Fibroblast of lung (primary cell): ENCODE results near the gene FBXO40. TPM values are rescaled to one million over a fixed set of nuclear protein-coding genes. Genes with fewer than 3 reads are reported as not detected.

Experiments
- DNase-seq, 2 donors: peaks; one replicate each; pipeline versions ENCODE4 v3.0.0 to v3.0.0-alpha.2; 2010; ENCODE audit warnings: low read depth in 2 of 2
- H2AFZ ChIP-seq: 2 replicates; pipeline ENCODE4 v1.5.1; 2012; ENCODE audit warnings: low read length, control low read depth, inconsistent platforms
- H3K27ac ChIP-seq: 2 replicates; pipeline ENCODE4 v1.5.1; 2011; ENCODE audit warnings: low read length, control low read depth; ENCODE audit not compliant: insufficient read depth
- H3K27me3 ChIP-seq: 2 replicates; pipeline ENCODE4 v1.5.1; 2011; ENCODE audit warnings: mild to moderate bottlenecking, low read length; ENCODE audit not compliant: control insufficient read depth, insufficient read depth
- H3K36me3 ChIP-seq: 2 replicates; pipeline ENCODE4 v1.5.1; 2011; ENCODE audit warnings: low read length; ENCODE audit not compliant: control insufficient read depth, insufficient read depth
- H3K4me1 ChIP-seq: 2 replicates; pipeline ENCODE4 v1.5.1; 2011; ENCODE audit warnings: low read length; ENCODE audit not compliant: control insufficient read depth, insufficient read depth; ENCODE audit errors: extremely low read depth
- H3K4me2 ChIP-seq: 2 replicates; pipeline ENCODE4 v1.5.1; 2011; ENCODE audit warnings: low read length, control low read depth; ENCODE audit not compliant: insufficient read depth; ENCODE audit errors: extremely low read depth
- H3K4me3 ChIP-seq, 4 experiments: fragments of 200-600 bp in 1 of 4; sonication (generic) in 1 of 4; replicated peaks in 1 of 4; 2 replicates each; pipeline ENCODE4 v1.5.1; 2011 to 2016; ENCODE audit warnings: low read length in 4 of 4, low read depth in 3 of 4, mild to moderate bottlenecking in 3 of 4, control low read depth in 2 of 4, inconsistent platforms in 1 of 4, mixed read lengths in 1 of 4; ENCODE audit not compliant: insufficient read depth in 1 of 4; ENCODE audit errors: control extremely low read depth in 1 of 4
- H3K79me2 ChIP-seq: 2 replicates; pipeline ENCODE4 v1.5.1; 2012; ENCODE audit warnings: mild to moderate bottlenecking, low read length, inconsistent platforms; ENCODE audit not compliant: control insufficient read depth, insufficient read depth
- H3K9ac ChIP-seq: 2 replicates; pipeline ENCODE4 v1.5.1; 2011; ENCODE audit warnings: mild to moderate bottlenecking, low read length, control low read depth; ENCODE audit not compliant: insufficient read depth
- H3K9me3 ChIP-seq: 2 replicates; pipeline ENCODE4 v1.5.1; 2012; ENCODE audit warnings: low read depth, low read length; ENCODE audit not compliant: control insufficient read depth, insufficient read depth
- H4K20me1 ChIP-seq: 2 replicates; pipeline ENCODE4 v1.5.1; 2011; ENCODE audit warnings: low read length; ENCODE audit not compliant: control insufficient read depth, insufficient read depth; ENCODE audit errors: extremely low read depth
- CTCF ChIP-seq, 2 donors: IDR thresholded peaks in 1 of 2; conservative IDR thresholded peaks in 1 of 2; 1 replicate in 1 of 2; 2 replicates in 1 of 2; pipeline ENCODE4 v1.5.1; 2011 to 2012; ENCODE audit warnings: low read length in 2 of 2, control low read depth in 1 of 2, inconsistent platforms in 1 of 2, low read depth in 1 of 2, mild to moderate bottlenecking in 1 of 2
- EZH2 ChIP-seq: IDR thresholded peaks from 2 replicates; pipeline ENCODE4 v1.5.1; 2012; ENCODE audit warnings: low read length, control low read depth, mild to moderate bottlenecking; ENCODE audit errors: missing control alignments
- polyA plus RNA-seq, 2 donors: library from polyadenylated mRNA; depleted of rRNA in 1 of 2; stranded (reverse) in 1 of 2; unstranded in 1 of 2; fragments of >200 nt; gene quantifications; 2 replicates each; pipeline ENCODE4 v1.2.1, GENCODE V29; 2011 to 2012; ENCODE audit warnings: missing spikeins in 1 of 2
- total RNA-seq: library from RNA; depleted of rRNA; stranded (reverse); fragments of >200 nt; gene quantifications from 2 replicates; pipeline ENCODE4 v1.2.1, GENCODE V29; 2014

The FBXO40 gene
- total and polyA plus RNA-seq, 2 donors (not counting 1 experiment from before 2014, with no cell fraction given), result not detected

GRCh38 chr3:121601212-121601812 lies 8.1 kb downstream of the FBXO40 start:
- no peaks in the 10 kb centered on the region for H3K4me1 ChIP-seq
- no peak for TF ChIP-seq EZH2
- TF ChIP-seq CTCF (conservative IDR thresholded peaks at IDR 0.05 in 1 of 2, IDR thresholded peaks at IDR 0.05 in 1 of 2; ENCODE audit: low read depth in 1 of 2, low read length in 2 of 2), result no peak
- no peak overlapping the region for H3K9ac ChIP-seq
- no peak for DNase-seq
- no peaks in the 10 kb centered on the region for H3K9me3 ChIP-seq
- H3K27ac ChIP-seq, result no peak overlapping the region
- H3K4me2 ChIP-seq, result no peak overlapping the region
- no peak overlapping the region for H3K4me3 ChIP-seq
- no peaks in the 10 kb centered on the region for H3K79me2 ChIP-seq
- H3K27me3 ChIP-seq, result no peaks in the 10 kb centered on the region
- no peak overlapping the region for H2AFZ ChIP-seq
- no peaks in the 10 kb centered on the region for H4K20me1 ChIP-seq
- no peaks in the 10 kb centered on the region for H3K36me3 ChIP-seq

GRCh38 chr3:121604759-121605158 lies 11.6 kb downstream of the FBXO40 start:
- H3K9ac ChIP-seq, result no peak overlapping the region
- no peak for DNase-seq
- H3K4me3 ChIP-seq, result no peak overlapping the region
- no peaks in the 10 kb centered on the region for H3K4me1 ChIP-seq
- H3K4me2 ChIP-seq, result no peak overlapping the region
- H3K27me3 ChIP-seq, result no peaks in the 10 kb centered on the region
- no peaks in the 10 kb centered on the region for H3K9me3 ChIP-seq
- no peaks in the 10 kb centered on the region for H3K79me2 ChIP-seq
- no peak overlapping the region for H3K27ac ChIP-seq
- no peak overlapping the region for H2AFZ ChIP-seq
- no peaks in the 10 kb centered on the region for H3K36me3 ChIP-seq
- no peaks in the 10 kb centered on the region for H4K20me1 ChIP-seq
- no peak for TF ChIP-seq CTCF (conservative IDR thresholded peaks at IDR 0.05 in 1 of 2, IDR thresholded peaks at IDR 0.05 in 1 of 2; ENCODE audit: low read depth in 1 of 2, low read length in 2 of 2)

- Histone ChIP-seq H3K4me3 (no peak overlapping the region), H3K27me3 (no peaks in the 10 kb centered on the region), H3K27ac (no peak overlapping the region), H2AFZ (no peak overlapping the region), H4K20me1 (no peaks in the 10 kb centered on the region), H3K9ac (no peak overlapping the region), H3K4me1 (no peaks in the 10 kb centered on the region), H3K9me3 (no peaks in the 10 kb centered on the region), H3K36me3 (no peaks in the 10 kb centered on the region), H3K79me2 (no peaks in the 10 kb centered on the region), H3K4me2 (no peak overlapping the region)
- TF ChIP-seq CTCF (conservative IDR thresholded peaks at IDR 0.05 in 1 of 2, IDR thresholded peaks at IDR 0.05 in 1 of 2; ENCODE audit: low read depth in 1 of 2, low read length in 2 of 2), result no peak
- no peak for TF ChIP-seq EZH2
- DNase-seq, result no peak
Measured at GRCh38 chr3:121606106-121606505, 12.9 kb downstream of the FBXO40 start.
